ENCODE results near the gene LHPP. TPM values are rescaled to one million over a fixed set of nuclear protein-coding genes. Genes with fewer than 3 reads are reported as not detected.

The LHPP gene
- polyA plus RNA-seq, 1 experiment: 7.1 TPM

DNA sequence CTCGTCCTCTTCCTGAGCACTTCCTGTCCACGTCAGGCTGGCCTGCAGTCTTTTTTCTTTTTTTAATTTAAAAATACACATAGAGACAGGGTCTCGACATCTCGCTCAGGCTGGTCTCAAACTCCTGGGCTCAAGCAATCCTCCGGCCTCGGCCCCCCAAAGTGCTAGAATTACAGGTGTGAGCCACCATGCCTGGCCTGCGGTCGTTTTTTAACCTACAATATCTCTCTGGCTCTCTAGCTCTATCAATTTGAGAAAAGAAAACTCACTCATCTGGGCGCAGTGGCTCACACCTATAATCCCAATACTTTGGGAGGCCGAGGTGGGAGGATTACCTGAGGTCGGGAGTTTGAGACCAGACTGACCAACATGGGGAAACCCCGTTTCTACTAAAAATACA, 38.9 kb upstream of the LHPP start:
- Histone ChIP-seq H3K9me3 (ENCODE audit: control insufficient read depth, insufficient read depth, low read length) (no peaks in the 10 kb centered on the region), H3K4me3 (ENCODE audit: low read depth, low read length) (no peak overlapping the region), H3K27me3 (ENCODE audit: control insufficient read depth, insufficient read depth, low read length) (peaks cover 22% of the 10 kb centered on the region), H3K27ac (ENCODE audit: low read depth, low read length) (no peak overlapping the region)
- DNase-seq (ENCODE audit: low read depth, low spot score): no peak
- CTCF ChIA-PET: interaction anchor here (1.5 kb wide), 1 partner anchor 428 kb away, joined by 4 read pairs; no protein-coding TSS in a partner anchor
- TF ChIP-seq, protein P1, sequence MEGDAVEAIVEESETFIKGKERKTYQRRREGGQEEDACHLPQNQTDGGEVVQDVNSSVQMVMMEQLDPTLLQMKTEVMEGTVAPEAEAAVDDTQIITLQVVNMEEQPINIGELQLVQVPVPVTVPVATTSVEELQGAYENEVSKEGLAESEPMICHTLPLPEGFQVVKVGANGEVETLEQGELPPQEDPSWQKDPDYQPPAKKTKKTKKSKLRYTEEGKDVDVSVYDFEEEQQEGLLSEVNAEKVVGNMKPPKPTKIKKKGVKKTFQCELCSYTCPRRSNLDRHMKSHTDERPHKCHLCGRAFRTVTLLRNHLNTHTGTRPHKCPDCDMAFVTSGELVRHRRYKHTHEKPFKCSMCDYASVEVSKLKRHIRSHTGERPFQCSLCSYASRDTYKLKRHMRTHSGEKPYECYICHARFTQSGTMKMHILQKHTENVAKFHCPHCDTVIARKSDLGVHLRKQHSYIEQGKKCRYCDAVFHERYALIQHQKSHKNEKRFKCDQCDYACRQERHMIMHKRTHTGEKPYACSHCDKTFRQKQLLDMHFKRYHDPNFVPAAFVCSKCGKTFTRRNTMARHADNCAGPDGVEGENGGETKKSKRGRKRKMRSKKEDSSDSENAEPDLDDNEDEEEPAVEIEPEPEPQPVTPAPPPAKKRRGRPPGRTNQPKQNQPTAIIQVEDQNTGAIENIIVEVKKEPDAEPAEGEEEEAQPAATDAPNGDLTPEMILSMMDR (IDR thresholded peaks at IDR 0.05; ENCODE audit: low read depth, low read length): no peak
- POLR2A ChIA-PET: no interaction called here

DNA sequence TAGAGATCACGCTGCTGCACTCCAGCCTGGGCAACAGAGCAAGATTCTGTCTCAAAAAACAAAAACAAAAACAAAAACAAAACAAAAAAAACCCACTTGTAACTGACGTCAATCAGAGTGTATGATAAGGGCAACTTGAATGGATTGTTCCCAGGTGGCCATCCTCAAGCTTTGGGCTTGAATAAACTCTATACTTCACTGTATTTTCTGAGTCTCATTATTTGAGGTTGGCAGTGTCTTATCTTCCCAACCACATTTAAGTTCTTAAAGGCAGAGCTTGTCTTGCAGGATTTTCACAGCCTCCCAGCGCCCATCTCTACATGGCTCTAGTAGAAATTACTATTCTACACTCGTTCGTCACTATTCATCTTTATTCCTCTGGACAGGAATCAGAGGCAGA, 37.8 kb upstream of the LHPP start:
- H3K27ac ChIP-seq (ENCODE audit: low read depth, low read length): no peak overlapping the region
- TF ChIP-seq, protein P1 (IDR thresholded peaks at IDR 0.05; ENCODE audit: low read depth, low read length): no peak
- no peaks in the 10 kb centered on the region for H3K9me3 ChIP-seq (ENCODE audit: control insufficient read depth, insufficient read depth, low read length)
- H3K27me3 ChIP-seq (ENCODE audit: control insufficient read depth, insufficient read depth, low read length): peaks cover 25% of the 10 kb centered on the region
- DNase-seq (ENCODE audit: low read depth, low spot score): no peak
- no peak overlapping the region for H3K4me3 ChIP-seq (ENCODE audit: low read depth, low read length)
- CTCF ChIA-PET: interaction anchor here (0.7 to 1.5 kb wide), 2 partner anchors 35 to 429 kb away, joined by 3 to 4 read pairs; no protein-coding TSS in a partner anchor
- POLR2A ChIA-PET: no interaction called here

DNA sequence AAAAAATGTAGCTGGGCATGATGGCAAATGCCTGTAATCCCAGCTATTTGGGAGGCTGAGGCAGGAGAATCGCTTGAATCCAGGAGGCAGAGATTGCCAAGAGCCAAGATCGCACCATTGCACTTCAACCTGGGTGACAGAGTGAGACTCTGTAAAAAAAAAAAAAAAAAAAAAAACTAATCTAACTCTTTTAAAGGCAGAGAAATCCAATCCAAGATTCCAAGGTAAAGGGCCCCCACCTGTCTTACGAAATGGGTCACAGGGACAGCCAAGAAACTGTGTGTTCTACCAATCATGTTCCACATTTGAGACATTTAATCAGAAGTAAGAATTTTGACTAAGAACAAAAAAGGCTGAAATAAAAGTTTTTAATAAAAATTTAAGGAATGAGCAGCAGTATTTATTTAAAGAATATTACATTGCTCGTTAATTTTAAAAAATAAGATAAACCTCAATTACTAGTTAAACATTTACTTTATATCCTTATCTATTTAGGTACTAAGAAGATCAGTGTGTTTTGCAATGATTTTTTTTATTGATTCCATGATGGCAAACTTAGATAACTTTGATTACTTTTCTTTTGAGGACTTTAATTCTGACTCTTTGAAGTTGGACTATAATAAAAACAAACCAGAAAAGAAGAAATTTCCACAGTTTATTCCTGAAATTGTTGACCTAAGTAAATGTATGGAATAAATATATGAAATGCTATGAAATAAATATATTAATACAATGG, 36.2 kb upstream of the LHPP start:
- Histone ChIP-seq H3K27ac (ENCODE audit: low read depth, low read length) (no peak overlapping the region), H3K4me3 (ENCODE audit: low read depth, low read length) (no peak overlapping the region), H3K27me3 (ENCODE audit: control insufficient read depth, insufficient read depth, low read length) (peaks cover 27% of the 10 kb centered on the region), H3K9me3 (ENCODE audit: control insufficient read depth, insufficient read depth, low read length) (no peaks in the 10 kb centered on the region)
- DNase-seq (ENCODE audit: low read depth, low spot score): no peak
- TF ChIP-seq, protein P1 (IDR thresholded peaks at IDR 0.05; ENCODE audit: low read depth, low read length): no peak
- ChIA-PET CTCF (interaction anchor here (0.7 kb wide), 1 partner anchor 315 kb away, joined by 3 read pairs; no protein-coding TSS in a partner anchor), POLR2A (interaction anchor here (0.6 kb wide), 1 partner anchor 19 kb away, joined by 3 read pairs; no protein-coding TSS in a partner anchor)

DNA sequence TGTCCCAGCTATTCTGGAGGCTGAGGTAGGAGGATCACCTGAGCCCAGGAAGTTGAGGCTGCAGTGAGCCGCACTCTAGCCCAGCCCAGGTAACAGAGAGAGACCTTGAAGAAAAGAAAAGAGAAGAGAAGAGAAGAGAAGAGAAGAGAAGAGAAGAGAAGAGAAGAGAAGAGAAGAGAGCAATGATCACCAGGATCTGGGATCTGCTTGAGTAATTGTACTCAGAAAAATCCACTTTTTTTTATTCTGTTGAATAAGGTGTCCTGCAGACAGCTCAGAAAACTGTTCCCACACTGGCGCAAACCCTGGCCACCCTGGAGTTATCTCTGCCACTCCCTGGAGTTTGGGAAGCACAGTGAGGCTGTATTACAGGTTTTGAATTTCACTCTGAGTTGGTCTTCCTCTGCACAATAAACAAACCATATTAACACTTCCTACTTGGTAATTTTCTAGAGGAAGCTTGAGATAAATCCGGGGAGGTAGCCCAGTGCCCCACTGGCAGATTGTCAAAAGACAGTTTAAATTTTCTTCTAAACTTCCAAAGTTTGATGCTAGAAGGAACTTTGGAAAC, 33.3 kb upstream of the LHPP start:
- ChIA-PET CTCF (no interaction called here), POLR2A (no interaction called here)
- TF ChIP-seq, protein P1 (IDR thresholded peaks at IDR 0.05; ENCODE audit: low read depth, low read length): no peak
- peaks cover 16% of the 10 kb centered on the region for H3K27me3 ChIP-seq (ENCODE audit: control insufficient read depth, insufficient read depth, low read length)
- no peak for DNase-seq (ENCODE audit: low read depth, low spot score)
- H3K27ac ChIP-seq (ENCODE audit: low read depth, low read length): no peak overlapping the region
- no peaks in the 10 kb centered on the region for H3K9me3 ChIP-seq (ENCODE audit: control insufficient read depth, insufficient read depth, low read length)
- no peak overlapping the region for H3K4me3 ChIP-seq (ENCODE audit: low read depth, low read length)

DNA sequence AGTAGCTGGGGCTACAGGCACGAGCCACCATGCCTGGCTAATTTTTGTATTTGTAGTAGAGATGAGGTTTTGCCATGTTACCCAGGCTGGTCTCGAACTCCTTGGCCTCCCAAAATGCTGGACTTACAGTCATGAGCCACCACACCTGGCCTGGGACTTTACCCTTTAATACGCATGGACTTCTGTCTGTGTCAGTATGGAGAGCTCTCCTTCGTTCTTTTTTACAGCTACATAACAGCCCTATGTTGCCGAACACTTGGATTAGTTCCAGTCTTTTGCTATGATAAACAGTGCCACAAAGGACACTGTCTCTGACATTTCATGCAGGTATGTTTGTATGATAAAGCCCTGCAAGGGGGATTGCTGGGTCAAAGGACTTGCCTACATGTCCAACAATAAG, 32.0 kb upstream of the LHPP start:
- ChIA-PET CTCF (no interaction called here), POLR2A (no interaction called here)
- no peak overlapping the region for H3K27ac ChIP-seq (ENCODE audit: low read depth, low read length)
- peaks cover 12% of the 10 kb centered on the region for H3K27me3 ChIP-seq (ENCODE audit: control insufficient read depth, insufficient read depth, low read length)
- TF ChIP-seq, protein P1 (IDR thresholded peaks at IDR 0.05; ENCODE audit: low read depth, low read length): no peak
- DNase-seq (ENCODE audit: low read depth, low spot score): no peak
- H3K4me3 ChIP-seq (ENCODE audit: low read depth, low read length): no peak overlapping the region
- H3K9me3 ChIP-seq (ENCODE audit: control insufficient read depth, insufficient read depth, low read length): no peaks in the 10 kb centered on the region
